HG02885 (cell line): Measurements from ENCODE around the gene DNAH9.

Experiments used
- ATAC-seq: cut with Tn5 transposase; IDR thresholded peaks from one replicate; pipeline ENCODE4 v1.9.1; 2021; ENCODE audit warnings: mild to moderate bottlenecking; ENCODE audit not compliant: unreplicated experiment, poor library complexity

Gene DNAH9

GRCh38 chr17:11608396-11608795 is 10.1 kb downstream of the DNAH9 start:
- ATAC-seq, result no peak

- ATAC-seq, result no peak
Measured at GRCh38 chr17:11610999-11611566, 12.8 kb downstream of the DNAH9 start.

GRCh38 chr17:11612956-11613355 is 14.7 kb downstream of the DNAH9 start:
- no peak for ATAC-seq

GRCh38 chr17:11618861-11619566 is 20.7 kb downstream of the DNAH9 start:
- no peak for ATAC-seq

- no peak for ATAC-seq
Measured at GRCh38 chr17:11622492-11622891, 24.2 kb downstream of the DNAH9 start.

- no peak for ATAC-seq
Measured at GRCh38 chr17:11624976-11625375, 26.7 kb downstream of the DNAH9 start.

- no peak for ATAC-seq
Measured at GRCh38 chr17:11625878-11626277, 27.6 kb downstream of the DNAH9 start.

GRCh38 chr17:11627301-11627940 is 29.2 kb downstream of the DNAH9 start:
- ATAC-seq, result no peak

GRCh38 chr17:11628374-11628773 is 30.1 kb downstream of the DNAH9 start:
- no peak for ATAC-seq

- no peak for ATAC-seq
Measured at GRCh38 chr17:11628831-11629230, 30.6 kb downstream of the DNAH9 start.

- ATAC-seq, result no peak
Measured at GRCh38 chr17:11636771-11637170, 38.5 kb downstream of the DNAH9 start.

- ATAC-seq, result no peak
Measured at GRCh38 chr17:11637796-11638195, 39.5 kb downstream of the DNAH9 start.

GRCh38 chr17:11638700-11639265 is 40.5 kb downstream of the DNAH9 start:
- ATAC-seq, result no peak

GRCh38 chr17:11639736-11640462 is 41.6 kb downstream of the DNAH9 start:
- ATAC-seq, result no peak

GRCh38 chr17:11640463-11640814 is 42.2 kb downstream of the DNAH9 start:
- ATAC-seq, result no peak

GRCh38 chr17:11641521-11642275 is 43.4 kb downstream of the DNAH9 start:
- no peak for ATAC-seq

GRCh38 chr17:11642655-11643054 is 44.4 kb downstream of the DNAH9 start:
- no peak for ATAC-seq

GRCh38 chr17:11643851-11644250 is 45.6 kb downstream of the DNAH9 start:
- no peak for ATAC-seq

GRCh38 chr17:11644265-11645212 is 46.3 kb downstream of the DNAH9 start:
- peak; percentile 59 for ATAC-seq
